ENCODE measurements around the gene LRPAP1.

- TF ChIP-seq CTCF (IDR thresholded peaks at IDR 0.05; ENCODE audit: low read length), result no peak
- no peak for TF ChIP-seq EZH2 (IDR thresholded peaks at IDR 0.05; ENCODE audit: borderline replicate concordance, low read length)
Observed at GRCh38 chr4:3527101-3527913, 4.9 kb downstream of the LRPAP1 start.

Measured in OCI-LY1 (cell line).